DMS79 treated with DMSO at 0.1 percent for 48 hours (cell line): ENCODE data around the gene FOXP1.

Experiments
- DNase-seq: peaks from one replicate; lab custom pipeline; 2025; lab: John Stamatoyannopoulos, UW

Gene FOXP1

GRCh38 chr3:71097557-71097956 is 486.0 kb downstream of the FOXP1 start:
- DNase-seq = no peak

GRCh38 chr3:71095511-71096291 is 487.8 kb downstream of the FOXP1 start:
- DNase-seq = no peak

GRCh38 chr3:71094658-71095209 is 488.8 kb downstream of the FOXP1 start:
- no peak for DNase-seq

DNA sequence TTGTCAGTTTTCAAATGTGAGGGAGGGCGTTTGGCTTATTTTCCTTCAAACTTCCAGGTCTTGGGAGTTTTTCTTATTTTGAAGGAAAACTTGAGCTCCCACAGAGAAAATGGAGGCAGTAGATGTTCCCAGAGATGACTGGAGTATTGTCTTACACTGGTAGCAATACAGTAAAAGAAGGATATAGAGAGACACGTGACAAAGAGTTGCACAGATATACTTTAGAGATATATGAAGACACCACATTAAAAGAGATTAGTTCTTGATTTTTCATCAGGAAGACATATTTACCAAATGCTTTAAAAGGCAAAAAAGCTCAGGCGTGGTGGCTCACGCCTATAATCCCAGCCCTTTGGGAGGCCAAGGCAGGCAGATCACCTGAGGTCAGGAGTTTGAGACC is 490.9 kb downstream of the FOXP1 start:
- no peak for DNase-seq

DNA sequence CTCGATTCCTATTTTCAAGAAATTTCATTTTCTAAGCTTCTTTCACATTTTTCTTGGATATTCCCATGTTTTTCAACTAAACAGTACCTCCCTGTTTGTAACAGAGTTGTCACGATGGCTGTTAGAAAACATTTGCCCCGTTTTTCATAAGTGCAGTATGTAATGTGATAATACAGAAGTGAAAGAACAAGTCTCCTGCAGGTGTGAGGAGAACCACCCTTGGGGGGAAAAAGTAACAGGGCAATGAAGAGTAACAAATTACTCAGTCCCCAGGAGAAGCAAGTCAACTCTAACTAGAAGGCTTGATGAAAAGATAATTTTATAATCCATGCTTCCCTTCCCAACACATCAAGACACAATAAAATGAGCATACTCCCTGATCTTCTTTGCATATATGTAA is 493.3 kb downstream of the FOXP1 start:
- DNase-seq = no peak

DNA sequence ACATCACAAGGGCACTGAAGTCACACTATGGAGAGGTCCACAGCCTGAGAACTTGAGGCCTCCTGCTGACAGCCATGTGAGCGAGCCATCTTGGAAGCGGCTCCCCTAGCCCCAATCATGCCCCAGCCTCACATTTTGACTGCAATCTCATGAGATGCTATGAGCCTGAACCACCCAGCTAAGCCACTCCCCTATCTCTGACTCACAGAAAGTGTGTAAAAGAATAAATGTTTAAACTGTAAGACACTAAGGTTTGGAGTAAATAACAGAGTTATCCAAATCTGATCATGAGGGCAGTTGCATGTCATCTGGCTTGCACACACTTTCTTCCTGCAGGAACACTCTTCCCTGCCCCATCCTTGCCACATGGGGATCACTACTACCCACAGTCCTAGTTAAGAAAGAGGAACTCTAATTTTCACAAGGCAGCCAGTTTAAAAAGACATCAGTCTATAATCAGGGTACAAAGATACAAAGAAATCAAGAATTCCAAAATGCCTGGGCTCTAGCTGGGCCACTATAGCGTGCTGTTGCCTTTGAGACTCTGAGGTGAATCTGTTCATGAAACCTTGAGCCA is 494.2 kb downstream of the FOXP1 start:
- no peak for DNase-seq

GRCh38 chr3:71088742-71089141 is 494.8 kb downstream of the FOXP1 start:
- DNase-seq = no peak

- no peak for DNase-seq
Observed at GRCh38 chr3:71088019-71088708, 495.4 kb downstream of the FOXP1 start.

DNA sequence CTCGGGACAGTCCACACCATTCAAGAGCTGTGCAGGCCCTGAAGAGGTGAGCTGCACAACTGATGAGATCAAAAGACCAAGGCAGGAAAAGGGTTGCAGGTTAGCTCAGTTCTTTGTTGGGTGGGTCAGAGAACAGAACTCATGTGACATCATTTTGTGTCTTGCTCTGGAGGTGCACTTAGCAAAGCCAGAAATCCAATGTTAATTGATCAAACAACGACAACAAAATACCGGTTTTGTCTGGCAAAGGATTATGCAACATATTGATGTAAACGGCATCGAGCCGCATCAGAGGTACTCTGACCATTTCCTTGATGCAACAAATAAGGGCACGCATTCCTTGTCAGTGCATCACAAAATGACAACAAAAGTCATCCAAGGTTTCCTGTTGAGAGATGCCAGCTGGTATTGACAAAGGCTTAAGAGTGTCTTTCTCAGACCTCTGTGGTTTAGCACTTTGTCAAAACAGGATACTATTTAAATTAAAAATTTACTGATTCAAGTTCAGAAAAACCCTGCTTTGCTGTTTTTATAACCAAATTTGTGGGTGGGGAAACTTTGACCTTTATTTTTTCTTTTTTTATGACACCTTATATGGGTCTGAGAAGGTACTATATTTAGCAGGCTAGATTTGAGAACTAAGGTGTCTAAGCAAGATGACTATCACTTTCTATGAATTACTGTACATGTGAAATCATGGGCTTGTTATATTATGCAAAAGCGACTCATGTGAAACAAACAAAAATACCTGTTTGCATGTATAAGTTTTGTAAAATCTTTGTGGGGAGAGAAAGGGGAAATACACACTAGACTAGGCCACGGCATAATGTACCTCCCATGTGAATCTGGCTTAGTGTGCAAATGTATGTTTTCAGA is 496.1 kb downstream of the FOXP1 start:
- no peak for DNase-seq

DNA sequence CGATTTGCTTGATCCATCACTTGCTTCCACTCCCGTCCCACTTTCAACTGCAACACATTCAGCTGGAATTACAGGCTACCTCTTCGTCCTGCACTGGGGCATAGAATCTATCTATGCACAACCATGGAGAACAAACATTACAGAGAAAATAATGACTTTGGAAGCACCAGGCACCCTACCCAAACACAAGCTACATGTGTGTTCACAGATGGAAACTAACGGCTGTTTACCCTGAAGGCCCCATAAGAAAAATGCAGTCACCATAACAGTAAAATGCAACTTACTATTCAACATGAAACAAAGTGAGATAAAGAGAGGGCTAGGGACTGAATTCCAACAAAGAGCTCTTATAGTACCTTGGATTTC is 496.8 kb downstream of the FOXP1 start:
- no peak for DNase-seq

DNA sequence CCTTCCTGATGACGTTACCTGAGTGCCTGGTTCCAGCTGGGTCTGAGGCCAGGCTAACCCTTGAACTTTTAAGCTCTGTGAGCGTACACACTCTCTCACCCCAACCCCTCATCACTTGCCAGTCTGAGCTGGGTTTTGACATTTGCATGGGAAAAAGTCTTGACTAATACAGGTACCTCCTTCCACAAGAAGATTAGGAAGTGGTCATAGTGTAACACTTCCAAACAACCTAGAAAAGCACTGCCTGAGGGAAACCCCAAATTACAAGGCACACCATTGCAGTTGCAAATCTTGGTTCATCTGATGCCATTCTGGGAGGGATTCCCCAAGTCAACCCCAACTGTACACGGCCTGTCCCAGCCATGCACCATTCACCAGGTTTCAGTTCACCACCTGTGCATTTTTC is 499.8 kb downstream of the FOXP1 start:
- DNase-seq = no peak

DNA sequence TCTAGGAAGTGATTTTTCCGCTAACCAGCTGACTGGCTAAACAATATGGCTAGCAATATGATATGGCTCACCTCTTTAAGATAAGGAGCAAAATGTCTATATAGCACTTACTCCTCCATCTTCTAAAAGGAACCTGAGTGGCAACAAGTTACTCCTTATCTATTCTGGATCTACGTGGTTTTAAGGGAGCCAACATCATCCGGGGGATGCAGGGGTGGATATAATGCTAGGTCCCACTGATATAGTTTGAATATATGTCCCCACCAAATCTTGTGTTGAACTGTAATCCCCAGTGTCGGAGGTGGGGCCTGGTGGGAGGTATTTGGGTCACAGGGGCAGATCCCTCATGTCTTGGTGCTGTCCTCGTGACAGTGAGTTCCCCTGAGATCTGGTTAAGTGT is 500.7 kb downstream of the FOXP1 start:
- no peak for DNase-seq

- no peak for DNase-seq
Observed at GRCh38 chr3:71080517-71081083, 502.9 kb downstream of the FOXP1 start.

DNA sequence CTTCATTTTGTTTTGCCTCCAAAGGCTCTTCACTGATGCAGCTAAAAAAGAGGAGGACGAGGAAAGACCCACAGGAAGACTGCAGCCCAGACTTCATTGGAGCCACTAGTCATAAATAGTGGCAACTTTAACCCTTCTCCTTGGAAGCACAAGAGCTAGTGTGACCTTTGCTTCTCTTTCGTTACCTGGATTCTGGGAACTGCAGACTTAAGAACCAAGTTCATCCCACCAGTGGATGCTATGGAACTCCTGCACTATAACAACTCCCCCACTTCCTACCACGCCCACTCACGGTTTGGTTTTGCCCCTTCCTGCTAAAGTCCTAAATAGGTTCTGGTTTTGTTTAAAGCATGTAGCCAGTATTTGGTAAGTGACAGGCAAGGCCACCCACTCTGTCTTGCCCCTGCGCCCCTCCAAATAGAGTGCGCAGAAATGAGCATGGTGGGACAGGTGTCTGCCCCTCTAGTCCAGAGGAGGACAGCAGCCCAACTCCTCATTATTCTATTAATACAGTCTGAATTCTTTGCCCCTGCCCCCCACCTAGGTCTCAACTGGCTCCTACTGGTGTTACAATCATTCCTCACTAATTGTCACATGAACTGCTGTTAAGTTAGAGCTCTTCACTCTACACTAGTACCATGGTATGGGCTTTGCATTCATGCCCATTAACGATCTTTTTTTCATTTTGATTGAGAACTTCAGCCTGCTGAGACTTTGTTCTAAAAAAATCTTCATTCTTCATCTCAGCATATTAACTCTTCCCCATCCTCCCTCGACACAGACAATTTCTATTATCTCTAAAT is 504.6 kb downstream of the FOXP1 start:
- no peak for DNase-seq

DNA sequence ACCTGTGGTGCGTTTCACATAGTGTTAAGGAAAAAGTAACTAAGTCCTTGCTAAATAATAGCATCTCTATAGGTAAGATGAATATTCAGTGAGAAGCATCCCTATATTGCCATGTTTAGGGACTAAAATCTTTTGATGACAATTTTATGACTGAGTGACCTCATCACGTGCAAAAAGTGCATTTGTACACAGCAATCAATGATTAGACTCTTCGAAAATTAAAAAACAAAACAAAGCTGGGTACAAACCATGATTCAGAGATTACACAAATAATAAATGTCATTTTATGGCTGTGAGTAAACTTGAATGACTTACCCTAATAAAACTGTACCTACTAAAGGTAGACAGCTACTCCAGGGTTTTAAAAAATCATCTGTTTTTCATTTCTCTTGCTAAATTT is 505.3 kb downstream of the FOXP1 start:
- DNase-seq = no peak

DNA sequence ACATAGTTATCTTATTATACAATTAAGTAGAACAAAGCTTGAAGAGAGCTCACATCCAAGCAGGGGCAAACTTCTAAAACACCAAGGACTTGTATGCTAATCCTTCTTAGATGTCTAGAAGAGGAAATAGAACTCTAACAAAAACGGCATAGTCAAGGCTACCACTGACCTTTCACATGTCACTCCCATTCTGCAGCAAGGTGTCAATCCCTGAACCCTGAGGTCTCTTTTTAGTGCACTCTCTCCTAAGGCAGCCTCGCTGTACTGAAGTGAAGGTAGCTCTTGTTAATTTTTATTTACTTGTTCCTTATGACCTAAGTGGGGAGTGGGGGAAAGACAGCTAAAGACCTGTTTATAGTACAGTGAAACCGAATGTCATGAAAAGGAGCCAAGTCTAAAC is 506.5 kb downstream of the FOXP1 start:
- DNase-seq = no peak

DNA sequence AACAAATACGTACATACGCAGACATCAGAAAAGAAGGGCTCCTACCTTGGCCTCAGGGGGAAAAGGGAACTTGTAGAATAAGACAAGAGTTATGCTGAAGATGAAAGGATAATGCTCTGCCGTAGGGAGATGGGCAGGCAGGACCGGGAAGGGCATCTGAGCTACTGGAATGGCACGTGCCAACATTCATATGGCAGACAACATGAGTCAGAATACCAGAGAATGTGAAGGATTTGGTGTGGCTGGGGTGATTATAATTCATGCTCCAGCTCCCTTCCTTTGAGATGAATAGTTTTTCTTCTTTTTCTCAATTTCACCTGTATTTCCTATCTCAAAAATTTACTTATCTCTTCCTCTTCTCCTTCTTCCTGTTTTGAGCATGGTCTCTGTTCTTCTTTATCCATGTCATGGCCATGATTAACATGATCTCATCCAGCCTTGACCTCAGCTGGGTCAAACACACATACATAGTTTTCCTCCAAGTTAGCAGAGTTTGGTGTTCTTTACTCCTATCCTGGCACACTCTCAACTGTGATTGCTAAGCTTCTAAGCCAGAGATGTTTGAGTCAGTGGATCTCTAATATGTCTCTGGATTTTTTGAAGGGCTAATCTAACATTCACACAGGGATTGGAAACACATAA is 507.0 kb downstream of the FOXP1 start:
- DNase-seq = no peak

GRCh38 chr3:71075494-71075893 is 508.0 kb downstream of the FOXP1 start:
- DNase-seq = no peak

DNA sequence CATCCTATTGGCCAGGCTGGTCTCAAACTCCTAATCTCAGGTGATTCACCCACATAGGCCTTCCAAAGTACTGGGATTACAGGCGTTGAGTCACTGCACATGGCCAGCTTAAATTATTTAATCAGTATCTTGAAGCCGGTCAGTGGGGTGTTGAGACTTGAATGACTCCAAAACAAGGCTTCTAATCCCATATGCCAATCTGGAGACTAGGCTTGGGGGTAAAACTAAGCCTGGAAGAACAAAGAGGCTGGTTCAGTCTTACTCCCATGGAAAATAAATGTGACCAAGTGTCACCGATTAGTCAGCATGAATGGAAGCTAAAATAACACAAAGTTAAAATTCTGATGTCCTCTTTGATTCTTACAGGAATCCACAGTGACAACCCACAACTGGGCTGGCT is 509.1 kb downstream of the FOXP1 start:
- no peak for DNase-seq

DNA sequence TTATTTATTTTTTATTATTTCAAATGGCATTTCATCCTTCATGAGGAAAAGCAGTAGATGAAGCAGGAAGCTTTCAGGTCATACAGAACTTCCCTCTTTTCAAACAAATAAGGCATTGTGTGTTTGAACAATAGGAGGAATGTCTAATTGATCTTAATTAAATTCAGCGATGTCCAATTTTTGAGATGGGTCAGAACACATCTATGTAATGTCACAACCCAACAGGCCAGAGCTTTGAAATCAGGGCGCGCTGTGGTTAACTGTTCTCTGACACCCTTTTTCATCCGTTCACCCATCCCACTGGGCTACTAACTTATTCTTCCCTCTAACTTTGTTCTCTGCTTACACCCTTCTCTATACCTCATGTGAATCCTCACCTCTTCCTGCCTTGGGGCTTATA is 510.5 kb downstream of the FOXP1 start:
- no peak for DNase-seq
